HCT116 (cell line): ENCODE measurements around the gene PGBD5. TPM values are rescaled to one million over a fixed set of nuclear protein-coding genes. Genes with fewer than 3 reads are reported as not detected.

Experiments
- ATAC-seq: fragments of 200-7000 bp; cut with Tn5 transposase; 2 replicates; pipeline ENCODE4 v1.9.1; 2020; ENCODE audit warnings: mild to moderate bottlenecking, moderate library complexity
- BruUV-seq: library from RNA; stranded (reverse); fragments of 400-500 nt; replicated peaks from 2 replicates; lab custom pipeline; 2021; lab: Mats Ljungman, UMichigan
- CTCF ChIA-PET: fragments of 300-600 bp; sonication (Branson Sonifier 250); formaldehyde crosslinking; loops from one replicate; lab custom pipeline; 2021; ENCODE audit warnings: antibody characterized with exemption; lab: Charles Lee
- POLR2A ChIA-PET: fragments of 300-600, 350-600 bp; sonication (Branson Sonifier 250); formaldehyde crosslinking; loops from one replicate; lab custom pipeline; 2021; ENCODE audit warnings: antibody characterized with exemption; lab: Charles Lee
- RAD21 ChIA-PET, 2 experiments: fragments of 300-600 bp; sonication (Branson Sonifier 250); formaldehyde crosslinking; loops; one replicate each; lab custom pipeline; 2023; ENCODE audit warnings: low total read pairs in 2 of 2; ENCODE audit not compliant: uncharacterized antibody in 2 of 2, unreplicated experiment in 2 of 2, low non-redundant PET in 1 of 2; lab: Charles Lee
- DNase-seq: peaks from one replicate; pipeline ENCODE4 v3.0.0-alpha.2; 2010; ENCODE audit warnings: low read depth, low spot score
- H2AFZ ChIP-seq: fragments of 200-600 bp; shearing (Covaris generic), sonication (generic); 2 replicates; pipeline ENCODE4 v1.6.1; 2017; ENCODE audit warnings: low read depth, mixed run types, mixed read lengths, antibody characterized with exemption, low read length; ENCODE audit not compliant: poor library complexity, severe bottlenecking
- H3K27ac ChIP-seq: 2 replicates; pipeline ENCODE4 v1.5.1; 2012; ENCODE audit warnings: low read depth, low read length
- H3K27me3 ChIP-seq: fragments of 200-600 bp; sonication (generic); 2 replicates; pipeline ENCODE4 v1.6.1; 2016; ENCODE audit warnings: mixed run types, low read length, mixed read lengths; ENCODE audit not compliant: insufficient read depth
- H3K36me3 ChIP-seq, 2 experiments: fragments of 200-500 bp in 1 of 2; fragments of 200-600 bp in 1 of 2; sonication (Bioruptor generic) in 1 of 2; sonication (generic) in 1 of 2; 2 replicates each; pipeline versions ENCODE4 v1.5.1 to v1.6.1; 2014 to 2016; ENCODE audit warnings: low read length in 2 of 2, inconsistent platforms in 1 of 2, mixed read lengths in 1 of 2, mixed run types in 1 of 2; ENCODE audit not compliant: insufficient read depth in 2 of 2, control insufficient read depth in 1 of 2
- H3K4me1 ChIP-seq, 2 experiments: fragments of 200-600 bp in 1 of 2; sonication (generic) in 1 of 2; 2 replicates each; pipeline versions ENCODE4 v1.5.1 to v1.6.1; 2012 to 2017; ENCODE audit warnings: low read length in 2 of 2, inconsistent platforms in 1 of 2, mild to moderate bottlenecking in 1 of 2, mixed read lengths in 1 of 2, mixed run types in 1 of 2, moderate library complexity in 1 of 2; ENCODE audit not compliant: insufficient read depth in 2 of 2, control insufficient read depth in 1 of 2
- H3K4me2 ChIP-seq: fragments of 200-600 bp; sonication (generic); 2 replicates; pipeline ENCODE4 v1.6.1; 2017; ENCODE audit warnings: mixed run types, low read length, mixed read lengths
- H3K4me3 ChIP-seq, 2 experiments: fragments of 200-600 bp in 1 of 2; sonication (generic) in 1 of 2; replicated peaks in 1 of 2; 2 replicates each; pipeline ENCODE4 v1.5.1; 2011 to 2016; ENCODE audit warnings: low read length in 2 of 2, control low read depth in 1 of 2, low read depth in 1 of 2, mild to moderate bottlenecking in 1 of 2, mixed read lengths in 1 of 2, mixed run types in 1 of 2
- H3K79me2 ChIP-seq: fragments of 200-600 bp; sonication (generic); 2 replicates; pipeline ENCODE4 v1.6.1; 2017; ENCODE audit warnings: mild to moderate bottlenecking, mixed run types, low read length, moderate library complexity, mixed read lengths; ENCODE audit not compliant: insufficient read depth
- H3K9ac ChIP-seq: fragments of 200-600 bp; sonication (generic); 2 replicates; pipeline ENCODE4 v1.6.1; 2016; ENCODE audit warnings: low read length, mixed read lengths
- H3K9me2 ChIP-seq: fragments of 200-600 bp; sonication (generic), shearing (Covaris generic); 2 replicates; pipeline ENCODE4 v1.6.1; 2017; ENCODE audit warnings: mixed run types, mild to moderate bottlenecking, moderate library complexity; ENCODE audit not compliant: insufficient read depth
- H3K9me3 ChIP-seq, 2 experiments: fragments of 200-500 bp in 1 of 2; fragments of 200-600 bp in 1 of 2; sonication (Bioruptor generic) in 1 of 2; sonication (generic) in 1 of 2; 2 replicates each; pipeline ENCODE4 v1.6.1; 2014 to 2017; ENCODE audit warnings: low read length in 2 of 2, mixed read lengths in 2 of 2, inconsistent platforms in 1 of 2, low read depth in 1 of 2, mild to moderate bottlenecking in 1 of 2, mixed run types in 1 of 2, moderate library complexity in 1 of 2; ENCODE audit not compliant: control insufficient read depth in 1 of 2, insufficient read depth in 1 of 2
- H4K20me1 ChIP-seq: fragments of 200-600 bp; sonication (generic), shearing (Covaris generic); 2 replicates; pipeline ENCODE4 v1.6.1; 2017; ENCODE audit warnings: mixed run types, mild to moderate bottlenecking, moderate library complexity; ENCODE audit not compliant: insufficient read depth
- CEBPB ChIP-seq: IDR thresholded peaks from 2 replicates; pipeline ENCODE4 v1.6.1; 2012; ENCODE audit warnings: low read depth
- ELF1 ChIP-seq: IDR thresholded peaks from 2 replicates; pipeline ENCODE4 v1.6.1; 2012; ENCODE audit warnings: low read depth, borderline replicate concordance
- SP1 ChIP-seq: IDR thresholded peaks from 2 replicates; pipeline ENCODE4 v1.6.1; 2012; ENCODE audit warnings: low read depth
- TCF7L2 ChIP-seq: IDR thresholded peaks from 2 replicates; pipeline ENCODE4 v1.7.0; 2011; ENCODE audit warnings: borderline replicate concordance, inconsistent platforms; ENCODE audit not compliant: insufficient read depth, insufficient read length; ENCODE audit errors: extremely low read depth
- YY1 ChIP-seq: IDR thresholded peaks from 2 replicates; pipeline ENCODE4 v1.6.1; 2011; ENCODE audit warnings: low read length, low read depth, moderate library complexity, mild to moderate bottlenecking; ENCODE audit not compliant: insufficient replicate concordance; ENCODE audit errors: extremely low read depth
- ZFX ChIP-seq: fragments of 450-650 bp; IDR thresholded peaks from 2 replicates; pipeline ENCODE4 v1.6.1; 2017
- intact Hi-C: fragments of 100-400 bp; cut with micrococcal nuclease; formaldehyde crosslinking; loops from 2 replicates; pipeline ENCODE4 v1.10.0; 2022
- total RNA-seq: library from RNA; stranded (reverse); gene quantifications from one replicate; pipeline ENCODE4 v1.2.1, GENCODE V29; 2021; ENCODE audit not compliant: unreplicated experiment
- TF ChIP-seq, protein P1 (sequence below): IDR thresholded peaks from 2 replicates; pipeline ENCODE4 v1.6.1; 2012; ENCODE audit warnings: low read depth

PGBD5 gene
- total RNA-seq, 1 experiment from 2014 or later: 0.27 TPM

DNA sequence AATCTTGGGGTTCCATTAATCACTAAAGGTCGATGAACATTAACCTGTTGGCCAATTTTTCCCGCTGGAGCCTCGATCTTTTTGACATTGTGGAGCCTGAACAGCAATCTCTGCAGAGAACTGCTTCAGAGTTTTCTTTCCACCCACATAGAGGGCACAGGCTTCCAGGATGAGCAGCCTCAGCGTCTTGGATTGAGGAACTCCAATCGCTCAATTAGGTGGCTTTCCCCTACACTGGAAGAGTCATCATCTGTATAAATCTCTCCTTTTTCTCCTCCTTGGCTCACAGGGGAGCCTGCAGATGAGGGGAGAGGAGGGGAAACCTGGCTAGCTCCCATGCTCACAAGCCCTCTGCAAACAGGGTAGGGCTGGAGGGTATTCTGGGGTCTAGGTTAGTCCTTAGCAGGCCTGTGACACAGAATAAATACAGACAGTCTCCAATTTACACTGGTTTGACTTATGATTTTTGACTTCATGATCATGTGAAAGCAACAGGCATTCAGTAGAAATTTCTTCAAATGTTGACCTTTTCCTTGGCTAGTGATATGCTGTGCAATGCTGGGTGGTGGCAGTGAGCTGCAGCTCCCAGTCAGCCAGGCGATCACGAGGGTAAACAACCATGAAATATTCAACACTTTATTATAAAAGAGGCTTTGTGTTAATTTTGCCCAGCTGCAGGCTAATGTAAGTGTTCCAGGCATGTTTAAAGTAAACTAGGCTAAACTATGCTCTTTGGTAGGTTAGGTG, 80.8 kb downstream of the PGBD5 start:
- POLR2A ChIA-PET: no interaction called here
- no TSS peak for BruUV-seq
- H3K4me3 ChIP-seq: no peak overlapping the region
- no peak overlapping the region for H3K4me2 ChIP-seq
- H3K36me3 ChIP-seq: no peaks in the 10 kb centered on the region
- H4K20me1 ChIP-seq: no peaks in the 10 kb centered on the region
- no peak for TF ChIP-seq TCF7L2
- no peak for TF ChIP-seq YY1
- TF ChIP-seq, protein P1, sequence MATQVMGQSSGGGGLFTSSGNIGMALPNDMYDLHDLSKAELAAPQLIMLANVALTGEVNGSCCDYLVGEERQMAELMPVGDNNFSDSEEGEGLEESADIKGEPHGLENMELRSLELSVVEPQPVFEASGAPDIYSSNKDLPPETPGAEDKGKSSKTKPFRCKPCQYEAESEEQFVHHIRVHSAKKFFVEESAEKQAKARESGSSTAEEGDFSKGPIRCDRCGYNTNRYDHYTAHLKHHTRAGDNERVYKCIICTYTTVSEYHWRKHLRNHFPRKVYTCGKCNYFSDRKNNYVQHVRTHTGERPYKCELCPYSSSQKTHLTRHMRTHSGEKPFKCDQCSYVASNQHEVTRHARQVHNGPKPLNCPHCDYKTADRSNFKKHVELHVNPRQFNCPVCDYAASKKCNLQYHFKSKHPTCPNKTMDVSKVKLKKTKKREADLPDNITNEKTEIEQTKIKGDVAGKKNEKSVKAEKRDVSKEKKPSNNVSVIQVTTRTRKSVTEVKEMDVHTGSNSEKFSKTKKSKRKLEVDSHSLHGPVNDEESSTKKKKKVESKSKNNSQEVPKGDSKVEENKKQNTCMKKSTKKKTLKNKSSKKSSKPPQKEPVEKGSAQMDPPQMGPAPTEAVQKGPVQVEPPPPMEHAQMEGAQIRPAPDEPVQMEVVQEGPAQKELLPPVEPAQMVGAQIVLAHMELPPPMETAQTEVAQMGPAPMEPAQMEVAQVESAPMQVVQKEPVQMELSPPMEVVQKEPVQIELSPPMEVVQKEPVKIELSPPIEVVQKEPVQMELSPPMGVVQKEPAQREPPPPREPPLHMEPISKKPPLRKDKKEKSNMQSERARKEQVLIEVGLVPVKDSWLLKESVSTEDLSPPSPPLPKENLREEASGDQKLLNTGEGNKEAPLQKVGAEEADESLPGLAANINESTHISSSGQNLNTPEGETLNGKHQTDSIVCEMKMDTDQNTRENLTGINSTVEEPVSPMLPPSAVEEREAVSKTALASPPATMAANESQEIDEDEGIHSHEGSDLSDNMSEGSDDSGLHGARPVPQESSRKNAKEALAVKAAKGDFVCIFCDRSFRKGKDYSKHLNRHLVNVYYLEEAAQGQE: no peak
- TF ChIP-seq ELF1: no peak
- no peak for TF ChIP-seq SP1
- no peak for TF ChIP-seq CEBPB
- no peak for TF ChIP-seq ZFX
- no peaks in the 10 kb centered on the region; the same call in 1 of the 2 replicates for H3K27me3 ChIP-seq
- ATAC-seq (no peak), DNase-seq (no peak)
- RAD21 ChIA-PET: no interaction called here
- H3K4me1 ChIP-seq: no peaks in the 10 kb centered on the region
- H2AFZ ChIP-seq: no peak overlapping the region
- no peak overlapping the region for H3K9ac ChIP-seq
- CTCF ChIA-PET: no interaction called here
- no peak overlapping the region for H3K27ac ChIP-seq
- intact Hi-C loops: no loop called here
- no peaks in the 10 kb centered on the region for H3K9me3 ChIP-seq
- no peaks in the 10 kb centered on the region for H3K9me2 ChIP-seq
- H3K79me2 ChIP-seq: no peaks in the 10 kb centered on the region
